ENCODE results near the gene PRSS3.
"Not testable (repeated sequence)": the region's sequence is repeated elsewhere in the genome, so short reads cannot be mapped to it uniquely, and the experiment has no call there.

PRSS3 gene

GRCh38 chr9:33795281-33795680 lies at the start of gene PRSS3:
Gene PRSS3, plus strand, starts transcription at chr9:33795561. Its CDS starts 13 bp downstream, at chr9:33795574.
- no peak for TF ChIP-seq CTCF (IDR thresholded peaks at IDR 0.05; ENCODE audit: low read depth, low read length, missing control alignments)
- no peak within 1 kb of the TSS for H3K4me3 ChIP-seq (ENCODE audit: low read depth, low read length)
- DNase-seq (ENCODE audit: low read depth): no peak

- TF ChIP-seq CTCF (IDR thresholded peaks at IDR 0.05; ENCODE audit: low read depth, low read length, missing control alignments): no peak
- no peak overlapping the region for H3K4me3 ChIP-seq (ENCODE audit: low read depth, low read length)
- no peak for DNase-seq (ENCODE audit: low read depth)
Observed at GRCh38 chr9:33748633-33749304, 46.6 kb upstream of the PRSS3 start.

- not testable (repeated sequence) for DNase-seq (ENCODE audit: low read depth); H3K4me3 ChIP-seq (ENCODE audit: low read depth, low read length)
Observed at GRCh38 chr9:33749305-33749654, 46.1 kb upstream of the PRSS3 start.

- TF ChIP-seq CTCF (IDR thresholded peaks at IDR 0.05; ENCODE audit: low read depth, low read length, missing control alignments): no peak
- DNase-seq (ENCODE audit: low read depth): no peak
- H3K4me3 ChIP-seq (ENCODE audit: low read depth, low read length): no peak overlapping the region
Observed at GRCh38 chr9:33750307-33750838, 45.0 kb upstream of the PRSS3 start.

- H3K4me3 ChIP-seq (ENCODE audit: low read depth, low read length): no peak overlapping the region
- DNase-seq (ENCODE audit: low read depth): no peak
- no peak for TF ChIP-seq CTCF (IDR thresholded peaks at IDR 0.05; ENCODE audit: low read depth, low read length, missing control alignments)
Observed at GRCh38 chr9:33750839-33751339, 44.5 kb upstream of the PRSS3 start.

GRCh38 chr9:33751536-33752129 lies 43.7 kb upstream of the PRSS3 start:
- no peak for TF ChIP-seq CTCF (IDR thresholded peaks at IDR 0.05; ENCODE audit: low read depth, low read length, missing control alignments)
- no peak overlapping the region for H3K4me3 ChIP-seq (ENCODE audit: low read depth, low read length)
- DNase-seq (ENCODE audit: low read depth): no peak

- no peak for TF ChIP-seq CTCF (IDR thresholded peaks at IDR 0.05; ENCODE audit: low read depth, low read length, missing control alignments)
- no peak for DNase-seq (ENCODE audit: low read depth)
- no peak overlapping the region for H3K4me3 ChIP-seq (ENCODE audit: low read depth, low read length)
Observed at GRCh38 chr9:33752130-33752637, 43.2 kb upstream of the PRSS3 start.

- not testable (repeated sequence) for H3K4me3 ChIP-seq (ENCODE audit: low read depth, low read length); DNase-seq (ENCODE audit: low read depth)
Observed at GRCh38 chr9:33752789-33753188, 42.6 kb upstream of the PRSS3 start.

- DNase-seq (ENCODE audit: low read depth); H3K4me3 ChIP-seq (ENCODE audit: low read depth, low read length): not testable (repeated sequence)
Observed at GRCh38 chr9:33759648-33760047, 35.7 kb upstream of the PRSS3 start.

All from GM12864 (cell line).